Brain microvascular endothelial cell (primary cell): Measurements from ENCODE around the gene CLSTN2.
A peak's percentile ranks its signal among the peaks of the same experiment; 100 is the strongest.
"Not testable (repeated sequence)": the region's sequence is repeated elsewhere in the genome, so short reads cannot be mapped to it uniquely, and the experiment has no call there.

Experiments
- DNase-seq: peaks from one replicate; pipeline ENCODE4 v3.0.0-alpha.2; 2020
- H3K27ac ChIP-seq: fragments of 250-450 bp; sonication (Bioruptor Pico); 2 replicates; pipeline ENCODE4 v1.5.1; 2020; ENCODE audit warnings: mild to moderate bottlenecking, moderate library complexity
- H3K27me3 ChIP-seq: fragments of 250-450 bp; sonication (Bioruptor Pico); replicated peaks from 2 replicates; pipeline ENCODE4 v1.5.1; 2020; ENCODE audit warnings: mild to moderate bottlenecking
- H3K36me3 ChIP-seq: fragments of 250-450 bp; sonication (Bioruptor Pico); replicated peaks from 2 replicates; pipeline ENCODE4 v1.5.1; 2020; ENCODE audit warnings: mild to moderate bottlenecking
- H3K4me3 ChIP-seq: 2 replicates; pipeline ENCODE4 v1.5.1; 2011; ENCODE audit warnings: low read depth, mild to moderate bottlenecking, control low read depth, low read length, moderate library complexity
- in situ Hi-C: cut with HindIII; loops from 2 replicates; pipeline ENCODE4 v1.10.0; 2017; ENCODE audit warnings: low sequenced_read_pairs, low pct_ligation_motif_present
- TF ChIP-seq, protein P1 (sequence below): IDR thresholded peaks from 2 replicates; pipeline ENCODE4 v1.5.1; 2011; ENCODE audit warnings: low read depth, mild to moderate bottlenecking, moderate library complexity, low read length, control low read depth, inconsistent platforms; ENCODE audit errors: missing control alignments

The CLSTN2 gene

DNA sequence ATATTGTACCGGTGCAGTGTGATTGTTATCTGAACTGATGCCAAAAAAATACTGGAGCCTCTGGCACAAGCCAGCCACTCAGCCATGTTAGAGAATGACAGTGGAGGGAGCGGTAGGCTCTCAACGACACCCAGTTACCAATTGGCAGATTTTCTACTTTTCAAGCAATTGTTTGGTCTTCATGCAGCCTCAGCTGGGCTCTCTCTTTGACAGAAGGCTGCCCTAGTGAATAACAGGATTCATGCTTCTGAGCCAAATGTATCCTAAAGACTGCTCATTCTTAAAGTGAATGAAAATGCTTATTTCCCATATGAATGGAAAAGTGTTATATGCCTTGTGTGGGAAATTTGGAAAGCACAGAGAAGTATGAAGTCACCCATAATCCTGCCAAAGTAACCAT lies 481.7 kb downstream of the CLSTN2 start:
- no peak for DNase-seq
- H3K27me3 ChIP-seq: no peaks in the 10 kb centered on the region
- no peak overlapping the region for H3K4me3 ChIP-seq
- in situ Hi-C loops: no loop called here
- H3K27ac ChIP-seq: no peak overlapping the region
- H3K36me3 ChIP-seq: no peaks in the 10 kb centered on the region
- TF ChIP-seq, protein P1, sequence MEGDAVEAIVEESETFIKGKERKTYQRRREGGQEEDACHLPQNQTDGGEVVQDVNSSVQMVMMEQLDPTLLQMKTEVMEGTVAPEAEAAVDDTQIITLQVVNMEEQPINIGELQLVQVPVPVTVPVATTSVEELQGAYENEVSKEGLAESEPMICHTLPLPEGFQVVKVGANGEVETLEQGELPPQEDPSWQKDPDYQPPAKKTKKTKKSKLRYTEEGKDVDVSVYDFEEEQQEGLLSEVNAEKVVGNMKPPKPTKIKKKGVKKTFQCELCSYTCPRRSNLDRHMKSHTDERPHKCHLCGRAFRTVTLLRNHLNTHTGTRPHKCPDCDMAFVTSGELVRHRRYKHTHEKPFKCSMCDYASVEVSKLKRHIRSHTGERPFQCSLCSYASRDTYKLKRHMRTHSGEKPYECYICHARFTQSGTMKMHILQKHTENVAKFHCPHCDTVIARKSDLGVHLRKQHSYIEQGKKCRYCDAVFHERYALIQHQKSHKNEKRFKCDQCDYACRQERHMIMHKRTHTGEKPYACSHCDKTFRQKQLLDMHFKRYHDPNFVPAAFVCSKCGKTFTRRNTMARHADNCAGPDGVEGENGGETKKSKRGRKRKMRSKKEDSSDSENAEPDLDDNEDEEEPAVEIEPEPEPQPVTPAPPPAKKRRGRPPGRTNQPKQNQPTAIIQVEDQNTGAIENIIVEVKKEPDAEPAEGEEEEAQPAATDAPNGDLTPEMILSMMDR: no peak

DNA sequence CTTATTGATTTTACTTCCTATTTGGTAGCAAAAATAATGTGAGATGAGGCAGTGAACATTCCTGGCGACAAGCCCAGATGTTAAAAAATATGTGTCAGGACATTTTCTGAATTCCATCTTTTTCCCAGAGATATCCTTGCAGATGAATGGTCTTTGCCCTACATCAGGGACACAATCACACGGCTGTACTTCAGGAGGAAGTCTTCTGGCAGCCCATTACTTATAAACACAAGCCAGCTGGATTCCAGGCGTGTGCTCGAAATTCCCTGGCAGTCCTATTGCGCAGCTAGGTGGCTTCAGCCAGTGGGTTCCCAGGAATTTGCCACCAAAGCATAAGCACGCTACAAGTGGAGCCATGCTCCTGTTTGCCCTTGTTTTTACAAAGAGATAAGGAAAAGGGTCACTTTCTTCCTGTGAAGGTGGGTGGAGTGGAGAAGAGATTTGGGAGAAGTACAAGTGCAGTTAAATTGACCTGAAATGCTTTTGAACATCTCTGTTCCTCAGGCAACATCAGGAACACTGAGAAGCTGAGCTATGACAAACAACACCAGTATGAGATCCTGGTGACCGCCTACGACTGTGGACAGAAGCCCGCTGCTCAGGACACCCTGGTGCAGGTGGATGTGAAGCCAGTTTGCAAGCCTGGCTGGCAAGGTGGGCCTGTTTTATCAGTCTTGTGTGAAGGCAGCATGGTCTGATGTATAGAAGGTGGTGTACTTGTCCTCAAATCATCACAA lies 485.8 kb downstream of the CLSTN2 start:
- in situ Hi-C loops: no loop called here

DNA sequence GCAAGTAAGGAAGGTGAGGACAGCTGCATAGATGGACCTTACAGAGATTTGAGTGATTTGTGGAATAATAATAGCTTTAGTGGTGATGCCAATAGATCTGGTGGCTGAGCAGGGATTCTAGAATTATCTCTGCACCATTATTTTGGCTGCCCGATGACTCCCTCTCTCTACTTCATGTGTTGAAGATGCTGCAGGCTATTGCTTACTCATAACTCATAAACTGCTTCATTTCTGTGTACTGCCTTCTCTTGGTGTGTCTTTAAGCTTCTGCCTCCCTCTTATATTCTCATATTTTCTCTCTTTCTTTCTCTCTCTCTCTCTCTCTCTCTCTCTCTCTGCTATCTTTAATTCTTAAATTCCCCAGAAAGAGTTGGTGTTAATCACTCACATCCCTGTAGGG lies 486.9 kb downstream of the CLSTN2 start:
- Histone ChIP-seq H3K36me3 (no peaks in the 10 kb centered on the region), H3K27me3 (no peaks in the 10 kb centered on the region), H3K27ac (no peak overlapping the region), H3K4me3 (no peak overlapping the region)
- no peak for DNase-seq
- in situ Hi-C loops: no loop called here
- TF ChIP-seq, protein P1: no peak

More for the DNA sequence above, 485.8 kb downstream of the CLSTN2 start:
- TF ChIP-seq, protein P1: no peak
- peak; percentile 71 for DNase-seq
- Histone ChIP-seq H3K36me3 (no peaks in the 10 kb centered on the region), H3K27ac (no peak overlapping the region), H3K4me3 (no peak overlapping the region), H3K27me3 (no peaks in the 10 kb centered on the region)

DNA sequence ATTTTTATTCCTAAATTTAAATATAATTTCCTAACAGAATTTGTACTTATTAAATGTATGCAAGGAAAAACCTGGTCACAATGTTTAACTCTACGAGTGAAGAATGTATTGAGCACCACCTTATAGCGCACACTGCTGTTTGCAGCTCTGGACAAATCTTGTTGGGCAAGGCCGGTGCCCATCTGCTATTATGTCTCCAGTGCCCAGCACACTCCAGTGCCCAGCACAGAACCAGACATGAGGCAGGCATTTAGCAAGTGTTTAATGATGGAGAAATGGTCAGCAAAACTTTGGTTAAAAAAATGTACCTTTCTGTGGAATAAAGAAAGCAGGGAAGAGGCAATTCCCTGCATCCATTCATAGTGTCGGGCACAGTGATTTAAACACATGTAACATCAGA lies 488.2 kb downstream of the CLSTN2 start:
- TF ChIP-seq, protein P1: no peak
- in situ Hi-C loops: no loop called here
- H3K4me3 ChIP-seq: no peak overlapping the region
- H3K27ac ChIP-seq: no peak overlapping the region
- H3K36me3 ChIP-seq: no peaks in the 10 kb centered on the region
- H3K27me3 ChIP-seq: no peaks in the 10 kb centered on the region
- DNase-seq: no peak

DNA sequence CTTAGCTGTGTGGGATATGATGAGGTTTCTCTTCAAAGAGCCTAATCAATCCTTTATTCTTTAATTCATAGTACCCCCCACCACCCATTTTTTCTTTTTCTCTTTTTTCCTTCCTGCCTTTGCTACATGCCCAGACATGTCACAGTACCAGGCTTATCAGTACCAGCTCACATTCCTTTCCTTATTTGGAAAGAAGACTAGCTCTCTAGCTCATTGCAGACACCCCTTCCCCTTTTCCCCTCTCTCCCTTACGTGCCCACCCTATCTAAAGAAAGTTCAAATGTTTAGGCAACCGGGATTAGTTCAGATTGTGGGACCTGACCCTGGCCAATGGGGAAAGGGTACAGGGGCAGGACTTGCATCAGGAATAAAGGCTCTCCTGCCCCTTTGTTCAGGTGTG lies 488.6 kb downstream of the CLSTN2 start:
- DNase-seq, H3K36me3 ChIP-seq, H3K27ac ChIP-seq, H3K4me3 ChIP-seq, H3K27me3 ChIP-seq, in situ Hi-C loops: not testable (repeated sequence)

DNA sequence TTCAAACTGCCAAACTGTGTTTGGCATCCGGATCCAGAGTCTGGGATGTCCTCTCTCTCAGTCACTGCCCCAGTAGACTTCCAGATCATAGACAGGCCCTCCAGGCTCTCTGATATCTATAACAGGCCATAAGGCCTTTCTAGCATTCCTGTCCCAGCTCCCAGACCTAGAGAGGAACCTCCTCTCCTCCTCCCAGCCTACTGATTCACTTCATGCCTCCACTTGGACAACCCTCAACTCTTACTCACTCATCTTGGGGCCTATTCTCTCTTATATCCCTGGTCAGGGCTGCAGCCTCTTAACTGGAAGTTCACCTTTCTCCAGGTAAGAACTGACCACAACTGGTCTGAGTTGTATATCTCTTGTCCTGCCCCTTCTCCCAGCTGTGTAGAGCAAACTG lies 489.2 kb downstream of the CLSTN2 start:
- DNase-seq: no peak
- in situ Hi-C loops: no loop called here
- Histone ChIP-seq H3K36me3 (no peaks in the 10 kb centered on the region), H3K27me3 (no peaks in the 10 kb centered on the region), H3K27ac (no peak overlapping the region), H3K4me3 (no peak overlapping the region)
- TF ChIP-seq, protein P1: no peak
